NCI-H187 treated with DMSO at 0.1 percent for 48 hours (cell line): ENCODE results near the gene POLR3A.
"Not testable (repeated sequence)": the region's sequence is repeated elsewhere in the genome, so short reads cannot be mapped to it uniquely, and the experiment has no call there.

Experiments
- DNase-seq: peaks from one replicate; lab custom pipeline; 2025; lab: John Stamatoyannopoulos, UW

POLR3A gene

GRCh38 chr10:78029269-78030226 lies at the start of gene POLR3A:
Gene POLR3A, minus strand, starts transcription at chr10:78029515. Its CDS starts 108 bp downstream, at chr10:78029407.
- DNase-seq: peak; percentile 28

- no peak for DNase-seq
These were observed 49.4 kb upstream of the POLR3A start for GRCh38 chr10:78078539-78079330.

DNA sequence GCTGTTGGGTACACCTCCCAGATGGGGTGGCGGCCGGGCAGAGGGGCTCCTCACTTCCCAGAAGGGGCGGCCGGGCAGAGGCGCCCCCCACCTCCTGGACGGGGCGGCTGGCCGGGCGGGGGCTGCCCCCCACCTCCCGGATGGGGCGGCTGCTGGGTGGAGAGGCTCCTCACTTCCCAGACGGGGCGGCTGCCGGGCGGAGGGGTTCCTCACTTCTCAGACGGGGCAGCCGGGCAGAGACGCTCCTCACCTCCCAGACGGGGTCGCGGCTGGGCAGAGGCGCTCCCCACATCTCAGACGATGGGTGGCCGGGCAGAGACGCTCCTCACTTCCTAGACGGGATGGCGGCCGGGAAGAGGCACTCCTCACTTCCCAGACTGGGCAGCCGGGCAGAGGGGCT lies 46.5 kb upstream of the POLR3A start:
- DNase-seq: not testable (repeated sequence)

DNA sequence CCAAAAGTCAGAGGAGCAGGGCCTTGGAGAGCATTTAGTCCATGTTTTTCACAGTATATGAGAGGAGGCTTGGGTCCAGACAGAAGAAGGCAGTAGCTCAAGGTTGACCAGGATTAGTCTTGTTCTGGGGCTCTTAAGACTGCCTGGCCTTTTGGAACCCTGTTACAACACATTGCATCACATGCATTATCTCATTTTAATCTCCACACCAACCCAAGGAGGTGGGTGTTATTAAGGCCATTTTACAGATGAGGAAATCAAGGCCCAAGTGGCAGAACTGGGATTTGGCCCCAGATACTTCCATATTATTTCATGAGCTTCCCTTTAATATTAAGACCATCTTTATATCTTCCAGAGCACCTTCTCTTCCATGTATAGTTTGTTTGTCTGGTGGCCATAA lies 43.2 kb upstream of the POLR3A start:
- DNase-seq: no peak

- no peak for DNase-seq
These were observed 42.5 kb upstream of the POLR3A start for GRCh38 chr10:78071857-78072179.

DNA sequence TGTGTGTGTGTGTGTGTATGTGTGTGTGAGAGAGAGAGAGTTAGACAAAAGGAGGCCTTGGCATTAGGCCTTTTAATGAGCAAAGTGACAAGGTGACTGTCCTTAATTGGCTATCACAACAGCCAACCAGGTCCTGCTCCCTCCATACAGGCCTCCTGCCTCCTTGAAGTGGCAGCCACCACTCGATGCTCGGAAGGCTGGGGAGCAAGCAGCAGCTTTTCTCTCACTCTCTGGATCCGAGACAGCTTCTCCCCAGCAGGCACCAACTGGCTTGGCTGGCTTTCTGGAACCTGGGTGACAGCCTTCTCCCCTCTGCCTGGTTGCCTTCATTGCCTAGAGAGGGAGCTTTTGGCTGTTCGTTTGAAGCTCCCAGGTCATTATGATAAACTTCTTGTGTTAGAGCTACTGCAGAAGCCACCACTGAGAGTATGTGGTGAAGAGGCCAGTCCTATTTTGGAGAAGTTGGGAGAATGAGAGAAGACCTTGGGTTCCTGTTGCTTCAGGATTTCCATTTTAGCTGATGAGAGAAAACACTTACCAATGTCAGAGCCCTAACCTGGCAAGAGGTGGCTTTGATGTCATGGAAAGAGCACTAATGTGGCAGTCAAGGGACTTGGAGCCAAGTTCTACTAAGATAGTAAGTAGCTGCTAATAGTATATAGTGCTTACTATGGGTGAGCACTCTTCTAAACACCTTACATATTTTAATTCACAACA lies 42.0 kb upstream of the POLR3A start:
- DNase-seq: no peak

DNA sequence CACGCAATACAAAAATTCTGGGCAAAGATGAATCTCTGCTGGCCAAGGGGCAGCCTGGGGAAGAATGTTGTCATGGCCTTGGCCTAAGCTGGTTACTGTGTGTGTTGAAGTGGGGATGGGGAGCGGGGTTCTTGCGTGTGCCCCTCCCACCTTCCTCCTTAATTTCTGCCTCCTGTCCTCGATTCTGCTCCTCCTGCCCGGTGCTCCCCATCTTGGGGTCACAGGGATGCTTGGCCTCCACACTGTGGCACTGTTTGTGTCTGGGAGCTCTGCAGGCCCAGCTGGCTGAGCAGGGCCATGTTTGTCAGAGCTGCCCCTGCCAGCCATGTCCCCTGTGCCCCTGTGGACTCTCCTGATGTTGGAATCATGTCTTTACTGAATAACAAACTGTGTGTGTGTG lies 41.4 kb upstream of the POLR3A start:
- no peak for DNase-seq

DNA sequence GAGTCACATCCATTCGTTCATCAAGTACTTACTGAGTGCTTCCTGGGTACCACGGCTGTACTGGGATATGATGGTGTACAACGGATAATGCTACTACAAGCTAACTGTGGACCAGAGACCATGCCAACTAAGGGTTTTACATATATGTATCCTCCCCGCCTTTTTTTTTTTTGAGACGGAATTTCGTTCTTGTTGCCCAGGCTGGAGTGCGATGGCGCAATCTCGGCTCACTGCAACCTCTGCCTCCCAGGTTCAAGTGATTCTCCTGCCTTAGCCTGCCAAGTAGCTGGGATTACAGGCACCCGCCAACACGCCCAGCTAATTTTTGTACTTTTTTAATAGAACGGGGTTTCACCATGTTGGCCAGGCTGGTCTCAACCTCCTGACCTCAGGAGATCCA lies 40.7 kb upstream of the POLR3A start:
- DNase-seq: not testable (repeated sequence)

DNA sequence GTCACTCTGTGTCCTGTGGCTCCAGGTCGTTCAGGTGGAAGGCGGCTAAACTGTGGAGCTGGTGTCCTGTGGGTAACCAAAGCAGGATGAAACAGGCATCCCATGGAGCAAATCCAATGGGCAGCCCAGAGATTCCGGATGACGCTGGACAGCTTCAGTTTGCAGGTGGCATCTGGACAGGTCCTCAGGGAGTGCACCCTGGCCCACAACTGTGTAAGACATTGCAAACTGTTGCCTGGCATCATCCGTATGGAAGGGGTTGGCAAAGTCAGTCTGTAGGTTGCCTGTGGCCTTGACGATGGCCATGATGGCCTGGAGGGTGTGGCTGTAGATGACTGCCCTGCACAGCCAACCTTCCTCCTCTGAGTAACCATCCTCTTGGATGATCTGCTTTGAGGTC lies 39.8 kb upstream of the POLR3A start:
- DNase-seq: no peak

DNA sequence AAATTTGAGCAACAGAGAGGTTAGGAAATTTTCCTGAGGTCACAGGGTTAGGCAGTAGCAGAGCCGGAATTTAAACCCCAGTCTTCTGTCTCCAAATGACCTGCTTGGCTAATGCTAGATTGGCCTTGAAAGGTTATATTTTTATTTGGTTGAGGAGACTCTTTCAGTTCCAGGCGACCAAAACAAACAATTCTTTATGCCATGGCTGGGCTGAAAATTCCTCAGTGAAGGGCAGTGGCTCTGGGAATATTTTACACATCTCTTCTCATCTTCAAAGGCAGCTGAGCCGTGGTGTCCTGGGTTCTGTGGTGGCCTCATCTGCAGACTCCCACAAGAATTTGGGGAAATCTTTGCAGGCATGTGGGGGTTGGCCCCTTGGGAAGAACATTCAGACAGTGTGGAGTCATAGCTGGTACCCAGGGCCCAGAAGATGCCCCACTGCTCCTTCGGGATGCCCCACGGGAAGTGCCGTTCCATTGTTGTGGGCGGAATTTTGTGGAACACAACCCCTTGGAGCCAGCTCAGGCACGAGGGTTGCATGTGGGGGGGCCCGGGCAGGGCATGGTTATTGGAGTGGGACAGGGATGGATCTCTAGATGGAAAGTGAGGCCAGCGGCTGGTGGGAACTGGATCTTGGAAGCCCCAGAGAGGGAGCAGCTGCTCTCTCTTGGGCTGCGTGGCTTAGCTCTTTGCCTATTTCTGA lies 37.6 kb upstream of the POLR3A start:
- no peak for DNase-seq

DNA sequence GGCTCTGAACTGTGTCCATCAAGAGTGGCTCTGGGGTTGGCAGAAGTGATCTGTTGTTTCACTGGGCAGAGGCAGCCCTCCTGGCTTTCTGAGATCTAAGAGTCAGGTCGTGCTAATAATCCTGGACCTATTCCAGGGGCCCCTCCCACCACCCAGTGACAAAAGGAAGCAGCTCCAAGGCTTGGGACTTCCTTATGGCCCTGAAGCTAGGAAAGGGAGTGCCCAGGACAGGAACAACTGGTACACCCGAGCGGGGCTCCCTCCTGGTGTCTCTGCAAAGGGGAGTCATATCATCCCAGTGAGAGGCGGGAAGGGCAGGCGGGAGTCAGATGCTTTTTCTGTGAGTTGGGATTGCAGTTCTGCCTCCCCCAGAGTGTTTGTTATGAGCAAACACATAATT lies 36.7 kb upstream of the POLR3A start:
- no peak for DNase-seq

- no peak for DNase-seq
These were observed 36.3 kb upstream of the POLR3A start for GRCh38 chr10:78065611-78066010.

DNA sequence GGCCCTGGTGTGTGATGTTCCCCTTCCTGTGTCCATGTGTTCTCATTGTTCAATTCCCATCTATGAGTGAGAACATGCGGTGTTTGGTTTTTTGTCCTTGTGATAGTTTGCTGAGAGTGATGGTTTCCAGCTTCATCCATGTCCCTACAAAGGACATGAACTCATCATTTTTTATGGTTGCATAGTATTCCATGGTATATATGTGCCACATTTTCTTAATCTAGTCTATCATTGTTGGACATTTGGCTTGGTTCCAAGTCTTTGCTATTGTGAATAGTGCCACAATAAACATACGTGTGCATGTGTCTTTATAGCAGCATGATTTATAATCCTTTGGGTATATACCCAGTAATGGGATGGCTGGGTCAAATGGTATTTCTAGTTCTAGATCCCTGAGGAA lies 35.6 kb upstream of the POLR3A start:
- not testable (repeated sequence) for DNase-seq

DNA sequence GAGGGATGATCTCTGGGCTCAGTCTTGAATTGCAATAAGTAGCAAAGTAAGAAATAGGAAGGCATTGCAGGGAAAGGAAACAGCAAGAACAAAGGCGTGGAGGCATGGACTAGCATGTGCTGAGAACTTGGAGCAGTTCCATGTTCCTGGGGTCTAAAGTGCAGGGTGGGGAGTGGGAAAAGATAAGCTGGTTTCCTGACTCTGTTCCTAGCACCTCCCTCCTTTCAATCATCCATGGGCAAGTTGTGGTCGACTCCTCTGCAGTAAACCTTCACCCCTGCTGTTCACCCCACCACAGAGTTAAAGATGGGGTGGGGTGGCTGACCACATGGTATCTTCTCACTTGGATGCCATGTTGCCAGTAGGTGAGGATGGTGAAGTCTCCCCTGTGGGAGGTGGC lies 33.9 kb upstream of the POLR3A start:
- no peak for DNase-seq

DNA sequence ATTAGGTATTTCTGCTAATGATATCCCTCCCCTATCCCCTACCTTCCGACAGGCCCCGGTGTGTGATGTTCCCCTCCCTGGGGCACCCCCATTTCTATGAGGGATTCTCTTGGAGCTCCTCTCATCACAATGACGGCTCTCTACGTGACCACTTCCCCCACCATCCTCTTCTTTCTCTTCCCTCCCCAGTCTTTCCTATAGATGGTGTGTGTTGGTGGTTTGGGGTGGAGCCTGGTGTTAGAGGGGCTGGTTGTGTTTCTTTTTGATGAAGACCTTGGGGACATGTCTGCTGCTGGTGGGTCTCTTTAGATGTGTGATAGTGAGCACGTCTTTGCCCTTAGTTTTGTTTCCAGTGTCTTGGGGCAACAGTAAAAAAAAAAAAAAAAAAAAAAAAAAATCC lies 33.0 kb upstream of the POLR3A start:
- DNase-seq: no peak

DNA sequence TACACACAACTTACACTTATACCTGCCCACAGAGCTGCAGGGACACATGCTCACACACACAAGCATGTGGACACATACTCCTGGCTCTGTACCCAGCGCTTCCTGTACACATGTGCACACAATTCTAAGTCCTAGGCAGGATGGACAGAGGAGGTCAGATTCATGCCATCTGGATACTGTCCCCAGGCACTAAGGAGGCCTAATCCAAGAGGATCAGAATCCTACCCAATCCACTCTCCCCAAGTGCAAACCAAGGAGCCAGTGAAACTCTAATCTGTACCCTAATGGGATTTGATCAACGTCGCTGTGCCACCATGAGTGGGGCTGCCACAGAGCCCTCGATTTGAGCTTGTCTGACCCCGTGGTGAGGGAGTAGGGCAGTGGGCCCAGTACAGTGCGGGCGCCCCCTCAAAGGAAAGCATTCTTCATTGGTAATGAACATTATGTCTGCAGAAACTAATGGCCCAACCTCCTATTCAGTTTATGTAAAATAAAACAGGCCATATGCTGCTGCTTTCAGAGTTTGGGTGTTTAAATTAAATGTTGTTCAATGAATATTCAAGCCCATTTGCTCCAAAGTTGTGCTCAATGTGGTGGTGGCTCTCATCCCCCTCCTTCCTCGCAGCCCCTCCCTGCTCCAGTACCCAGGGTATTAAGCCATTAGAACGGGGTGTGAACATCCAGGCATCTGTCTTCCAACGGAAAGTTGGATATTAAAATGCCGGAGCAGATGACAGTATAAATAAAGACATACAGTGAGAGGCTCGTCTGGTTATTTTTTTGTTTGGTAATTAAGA lies 30.8 kb upstream of the POLR3A start:
- no peak for DNase-seq

GRCh38 chr10:78058562-78058961 lies 29.2 kb upstream of the POLR3A start:
- DNase-seq: no peak

DNA sequence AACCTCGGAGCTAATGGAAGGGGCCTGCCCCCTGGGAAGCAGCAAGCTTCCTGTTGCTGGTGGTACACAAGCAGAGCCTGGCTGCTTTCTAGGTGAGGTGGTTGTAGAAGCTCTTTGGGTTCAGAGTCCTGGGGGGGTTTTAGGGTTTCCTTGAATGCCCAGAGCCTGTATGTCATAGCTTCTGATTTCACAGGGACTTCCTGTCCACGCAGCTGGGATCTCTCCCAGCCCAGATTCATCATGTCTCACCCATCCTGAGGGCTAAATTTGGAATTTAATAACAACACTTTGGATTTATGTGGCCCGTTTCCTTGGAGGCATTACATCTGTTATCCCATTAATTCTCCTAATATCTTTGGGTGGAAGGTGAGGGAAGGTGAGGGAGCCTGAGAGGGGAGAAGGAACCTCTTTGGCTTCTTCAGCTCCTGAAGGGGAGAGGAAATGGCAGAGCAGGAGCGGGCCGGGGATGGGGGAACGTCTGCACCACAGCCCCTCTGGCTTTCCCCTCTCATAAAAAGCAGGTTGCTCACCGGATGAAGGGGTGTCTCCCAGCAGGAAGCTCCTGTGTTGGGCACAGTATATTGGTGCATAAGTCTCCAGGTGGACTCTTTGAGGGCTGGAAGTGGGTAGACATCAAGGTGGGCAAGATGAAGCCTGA lies 24.0 kb upstream of the POLR3A start:
- DNase-seq: no peak

DNA sequence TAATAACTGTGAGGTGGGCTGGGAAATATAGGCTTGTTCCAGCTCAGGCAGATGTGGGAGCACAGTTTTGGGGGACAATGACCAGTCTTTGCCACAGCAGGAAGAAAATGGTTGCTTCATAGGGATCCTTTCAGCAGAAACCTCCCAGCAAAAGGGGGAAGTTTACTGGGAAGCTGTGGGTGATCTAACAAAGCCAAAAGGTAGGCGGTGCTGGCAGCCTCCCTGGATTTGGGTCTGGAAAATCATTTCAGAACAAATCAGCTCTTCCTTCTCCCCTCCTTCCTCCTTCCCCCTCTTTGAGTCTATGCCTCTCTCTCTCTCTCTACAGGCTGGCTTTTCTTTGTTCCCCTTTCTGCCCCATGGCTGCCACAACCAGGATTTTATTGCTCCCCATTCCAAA lies 20.5 kb upstream of the POLR3A start:
- no peak for DNase-seq

DNA sequence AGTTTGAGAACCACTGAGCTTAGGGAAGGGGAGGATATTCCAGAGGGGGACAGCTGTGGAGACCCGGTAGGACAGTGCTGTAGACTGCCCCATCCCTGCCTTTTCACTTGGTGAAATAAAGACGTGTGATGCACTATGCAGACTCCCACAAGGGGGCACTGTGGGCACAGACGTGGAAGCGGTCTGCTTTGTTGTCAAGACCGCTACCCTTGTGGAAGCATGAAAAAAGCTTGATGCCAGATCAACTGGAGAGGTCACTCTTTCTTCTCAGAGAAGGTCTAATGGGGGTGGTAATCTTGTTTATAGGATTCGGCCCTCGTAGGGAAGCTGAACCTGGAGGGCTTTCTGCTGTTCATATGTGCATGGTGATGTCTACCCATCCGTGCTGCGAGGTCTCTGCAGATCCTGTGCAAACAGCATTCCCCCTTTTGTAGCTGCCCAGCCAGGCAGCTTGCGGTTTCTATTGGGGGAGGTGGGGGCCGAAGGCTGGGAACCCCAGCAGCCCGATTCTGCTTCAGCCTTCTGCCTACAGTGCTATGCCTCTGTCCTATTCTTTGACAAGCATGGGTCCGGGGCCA lies 18.1 kb upstream of the POLR3A start:
- no peak for DNase-seq
